PC-3 (cell line): ENCODE measurements around the gene IGSF21. TPM values are rescaled to one million over a fixed set of nuclear protein-coding genes. Genes with fewer than 3 reads are reported as not detected.

Experiments used
- ATAC-seq: fragments of 200-7000 bp; cut with Tn5 transposase; 2 replicates; pipeline ENCODE4 v1.9.1; 2020; ENCODE audit warnings: mild to moderate bottlenecking, moderate library complexity
- BruUV-seq: library from RNA; stranded (reverse); fragments of 400-500 nt; replicated peaks from 2 replicates; lab custom pipeline; 2021; lab: Mats Ljungman, UMichigan
- CTCF ChIA-PET: fragments of 300-600 bp; sonication (Branson Sonifier 250); formaldehyde crosslinking; loops from one replicate; lab custom pipeline; 2022; ENCODE audit warnings: antibody characterized with exemption; lab: Charles Lee
- POLR2A ChIA-PET: fragments of 300-600 bp; sonication (Branson Sonifier 250); formaldehyde crosslinking; loops from one replicate; lab custom pipeline; 2022; ENCODE audit warnings: antibody characterized with exemption; ENCODE audit not compliant: unreplicated experiment; lab: Charles Lee
- DNase-seq: peaks from one replicate; pipeline ENCODE4 v3.0.0-alpha.2; 2015
- H2AFZ ChIP-seq: fragments of 300-600 bp; sonication (generic); 2 replicates; pipeline ENCODE4 v1.6.0; 2016; ENCODE audit warnings: antibody characterized with exemption, low read length
- H3F3A ChIP-seq: fragments of 300-600 bp; sonication (generic); one replicate; pipeline ENCODE4 v1.6.0; 2017; ENCODE audit warnings: antibody characterized with exemption, low read length, control low read depth, mild to moderate bottlenecking; ENCODE audit not compliant: unreplicated experiment
- H3K27ac ChIP-seq: fragments of 300-600 bp; sonication (generic); 2 replicates; pipeline ENCODE4 v1.5.1; 2016; ENCODE audit warnings: mild to moderate bottlenecking, low read length
- H3K27me3 ChIP-seq: fragments of 300-600 bp; sonication (generic); 2 replicates; pipeline ENCODE4 v1.6.1; 2016; ENCODE audit warnings: low read length, mixed read lengths
- H3K36me3 ChIP-seq: fragments of 300-600 bp; sonication (generic); 2 replicates; pipeline ENCODE4 v1.6.1; 2016; ENCODE audit warnings: low read depth, mixed run types, low read length, mixed read lengths
- H3K4me1 ChIP-seq: fragments of 300-600 bp; sonication (generic); 2 replicates; pipeline ENCODE4 v1.5.1; 2016; ENCODE audit warnings: low read length; ENCODE audit not compliant: insufficient read depth
- H3K4me2 ChIP-seq: fragments of 300-600 bp; sonication (generic); 2 replicates; pipeline ENCODE4 v1.6.0; 2016; ENCODE audit warnings: low read length
- H3K4me3 ChIP-seq: fragments of 300-600 bp; sonication (generic); 2 replicates; pipeline ENCODE4 v1.5.1; 2016; ENCODE audit warnings: mild to moderate bottlenecking, low read length, mixed read lengths
- H3K79me2 ChIP-seq: fragments of 300-600 bp; sonication (generic); 2 replicates; pipeline ENCODE4 v1.6.1; 2017; ENCODE audit warnings: low read length, mixed read lengths
- H3K9ac ChIP-seq: fragments of 300-600 bp; sonication (generic); 2 replicates; pipeline ENCODE4 v1.6.0; 2016; ENCODE audit warnings: mild to moderate bottlenecking, low read length
- H3K9me2 ChIP-seq: fragments of 300-600 bp; sonication (generic); replicated peaks from 2 replicates; pipeline ENCODE4 v1.6.1; 2016; ENCODE audit warnings: mixed run types, low read length, mixed read lengths
- H3K9me3 ChIP-seq: fragments of 300-600 bp; sonication (generic); 2 replicates; pipeline ENCODE4 v1.6.1; 2016; ENCODE audit warnings: low read length, mixed read lengths
- H4K20me1 ChIP-seq: fragments of 300-600 bp; sonication (generic); 2 replicates; pipeline ENCODE4 v1.6.1; 2016; ENCODE audit warnings: low read length, mixed read lengths
- CTCF ChIP-seq: fragments of 300-600 bp; sonication (generic); conservative IDR thresholded peaks from 2 replicates; pipeline ENCODE4 v1.5.1; 2017; ENCODE audit warnings: antibody characterized with exemption, low read depth, mild to moderate bottlenecking, low read length
- EZH2 ChIP-seq: fragments of 300-600 bp; sonication (generic); IDR thresholded peaks from one replicate; pipeline ENCODE4 v1.6.1; 2017; ENCODE audit warnings: antibody characterized with exemption, mild to moderate bottlenecking, low read length; ENCODE audit not compliant: unreplicated experiment
- EZH2phosphoT487 ChIP-seq: fragments of 300-600 bp; sonication (generic); IDR thresholded peaks from 2 replicates; pipeline ENCODE4 v1.6.1; 2018; ENCODE audit warnings: mild to moderate bottlenecking, antibody characterized with exemption, low read length, borderline replicate concordance
- intact Hi-C: fragments of 100-400 bp; cut with micrococcal nuclease; formaldehyde crosslinking; loops from 2 replicates; pipeline ENCODE4 v1.9.0; 2023
- total RNA-seq: library from RNA; depleted of rRNA; stranded (reverse); fragments of >200 nt; gene quantifications from 2 replicates; pipeline ENCODE4 v1.2.3, GENCODE V29; 2014

Gene IGSF21
- total RNA-seq, 1 experiment from 2014 or later: not detected

GRCh38 chr1:18204575-18204974, 97.0 kb downstream of the IGSF21 start:
- Histone ChIP-seq H3K9me3 (no peaks in the 10 kb centered on the region), H3F3A (no peaks in the 10 kb centered on the region), H4K20me1 (no peaks in the 10 kb centered on the region), H3K4me2 (no peak overlapping the region), H3K4me1 (no peaks in the 10 kb centered on the region), H3K9ac (no peak overlapping the region), H3K27ac (no peak overlapping the region), H3K4me3 (no peak overlapping the region), H3K9me2 (no peaks in the 10 kb centered on the region), H3K79me2 (no peaks in the 10 kb centered on the region), H3K36me3 (no peaks in the 10 kb centered on the region), H3K27me3 (peaks cover 46% of the 10 kb centered on the region), H2AFZ (no peak overlapping the region)
- intact Hi-C loops: no loop called here
- no TSS peak for BruUV-seq
- POLR2A ChIA-PET: no interaction called here
- DNase-seq (no peak), ATAC-seq (no peak)
- CTCF ChIA-PET: no interaction called here
- no peak for TF ChIP-seq CTCF
- no peak for TF ChIP-seq EZH2phosphoT487
- no peak for TF ChIP-seq EZH2

- no peak overlapping the region for H3K9ac ChIP-seq
- ChIA-PET CTCF (no interaction called here), POLR2A (no interaction called here)
- no peak overlapping the region for H3K4me2 ChIP-seq
- no peaks in the 10 kb centered on the region for H3K9me3 ChIP-seq
- no peaks in the 10 kb centered on the region for H3K4me1 ChIP-seq
- no peak overlapping the region for H3K4me3 ChIP-seq
- TF ChIP-seq EZH2phosphoT487: no peak
- TF ChIP-seq CTCF: no peak
- TF ChIP-seq EZH2: no peak
- ATAC-seq (no peak), DNase-seq (no peak)
- no TSS peak for BruUV-seq
- H3K79me2 ChIP-seq: no peaks in the 10 kb centered on the region
- H3K36me3 ChIP-seq: no peaks in the 10 kb centered on the region
- H3F3A ChIP-seq: no peaks in the 10 kb centered on the region
- intact Hi-C loops: no loop called here
- no peak overlapping the region for H3K27ac ChIP-seq
- H3K27me3 ChIP-seq: peaks cover 48% of the 10 kb centered on the region
- no peak overlapping the region for H2AFZ ChIP-seq
- H4K20me1 ChIP-seq: no peaks in the 10 kb centered on the region
- no peaks in the 10 kb centered on the region for H3K9me2 ChIP-seq
Measured at GRCh38 chr1:18205319-18205718, 97.7 kb downstream of the IGSF21 start.

- Histone ChIP-seq H3K9me2 (no peaks in the 10 kb centered on the region), H3K79me2 (no peaks in the 10 kb centered on the region), H3K4me2 (no peak overlapping the region), H3K9ac (no peak overlapping the region), H3K4me3 (no peak overlapping the region), H3K27me3 (peaks cover 23% of the 10 kb centered on the region), H3F3A (no peaks in the 10 kb centered on the region), H3K9me3 (no peaks in the 10 kb centered on the region), H3K4me1 (no peaks in the 10 kb centered on the region), H3K27ac (no peak overlapping the region), H4K20me1 (no peaks in the 10 kb centered on the region), H2AFZ (no peak overlapping the region), H3K36me3 (no peaks in the 10 kb centered on the region)
- BruUV-seq: no TSS peak
- TF ChIP-seq EZH2phosphoT487: no peak
- TF ChIP-seq CTCF: no peak
- no peak for TF ChIP-seq EZH2
- CTCF ChIA-PET: no interaction called here
- ATAC-seq (no peak), DNase-seq (no peak)
- intact Hi-C loops: no loop called here
- POLR2A ChIA-PET: no interaction called here
Measured at GRCh38 chr1:18211764-18212163, 104.2 kb downstream of the IGSF21 start.
